Measurements from ENCODE around the gene BCAS1.

DNA sequence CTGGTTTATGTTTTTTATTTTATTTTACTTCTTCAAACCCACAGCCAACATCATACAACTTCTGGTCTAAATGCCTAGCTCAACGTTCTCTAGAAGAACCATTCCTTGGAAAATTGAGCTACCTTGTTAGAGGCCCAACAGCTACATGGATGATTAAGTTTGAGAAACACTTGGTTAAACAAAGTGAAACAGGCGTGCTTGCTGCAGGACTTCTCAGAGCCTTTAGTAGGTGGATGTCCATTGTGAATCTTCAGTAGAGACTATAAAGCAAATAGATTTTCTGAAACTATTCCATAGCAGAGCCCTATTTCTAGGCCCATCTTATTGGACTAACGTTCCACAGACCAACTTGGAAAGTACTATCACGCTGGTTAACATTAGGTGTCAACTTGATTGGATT is 51.3 kb downstream of the BCAS1 start:
- TF ChIP-seq, protein P1, sequence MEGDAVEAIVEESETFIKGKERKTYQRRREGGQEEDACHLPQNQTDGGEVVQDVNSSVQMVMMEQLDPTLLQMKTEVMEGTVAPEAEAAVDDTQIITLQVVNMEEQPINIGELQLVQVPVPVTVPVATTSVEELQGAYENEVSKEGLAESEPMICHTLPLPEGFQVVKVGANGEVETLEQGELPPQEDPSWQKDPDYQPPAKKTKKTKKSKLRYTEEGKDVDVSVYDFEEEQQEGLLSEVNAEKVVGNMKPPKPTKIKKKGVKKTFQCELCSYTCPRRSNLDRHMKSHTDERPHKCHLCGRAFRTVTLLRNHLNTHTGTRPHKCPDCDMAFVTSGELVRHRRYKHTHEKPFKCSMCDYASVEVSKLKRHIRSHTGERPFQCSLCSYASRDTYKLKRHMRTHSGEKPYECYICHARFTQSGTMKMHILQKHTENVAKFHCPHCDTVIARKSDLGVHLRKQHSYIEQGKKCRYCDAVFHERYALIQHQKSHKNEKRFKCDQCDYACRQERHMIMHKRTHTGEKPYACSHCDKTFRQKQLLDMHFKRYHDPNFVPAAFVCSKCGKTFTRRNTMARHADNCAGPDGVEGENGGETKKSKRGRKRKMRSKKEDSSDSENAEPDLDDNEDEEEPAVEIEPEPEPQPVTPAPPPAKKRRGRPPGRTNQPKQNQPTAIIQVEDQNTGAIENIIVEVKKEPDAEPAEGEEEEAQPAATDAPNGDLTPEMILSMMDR (IDR thresholded peaks at IDR 0.05) = no peak
- no peak for TF ChIP-seq POLR2A (IDR thresholded peaks at IDR 0.05)
